Measurements from ENCODE around the gene RAD51B. TPM values are rescaled to one million over a fixed set of nuclear protein-coding genes. Genes with fewer than 3 reads are reported as not detected.
A peak's percentile ranks its signal among the peaks of the same experiment; 100 is the strongest.

Gene RAD51B
- total RNA-seq, 4 donors from 2014 or later: 14.0 to 16.4 (median 14.8) TPM

- intact Hi-C loops (cut with DNase I): no loop called here
- Histone ChIP-seq H3K27me3 (no peaks in the 10 kb centered on the region), H3K4me3 (replicated peaks in 1 of 3) (no peak overlapping the region), H3K36me3 (no peaks in the 10 kb centered on the region), H3K9me3 (no peaks in the 10 kb centered on the region), H3K4me1 (peaks cover 16 to 18% of the 10 kb centered on the region in 2 donors), H3K27ac (no peak overlapping the region)
- DNase-seq: no peak
- 95 to 98% methylated on average over 6 of the region's 6 CpGs for WGBS, 2 donors
- no peak for TF ChIP-seq CTCF (IDR thresholded peaks at IDR 0.05)
- TF ChIP-seq POLR2A (IDR thresholded peaks at IDR 0.05): no peak
Measured at GRCh38 chr14:67975470-67975869, 155.9 kb downstream of the RAD51B start.

- peak; percentile 56 to 62 for DNase-seq
- no peaks in the 10 kb centered on the region for H3K36me3 ChIP-seq
- peaks cover 16 to 18% of the 10 kb centered on the region in 2 donors for H3K4me1 ChIP-seq
- H3K27me3 ChIP-seq: no peaks in the 10 kb centered on the region
- TF ChIP-seq POLR2A (IDR thresholded peaks at IDR 0.05) (no peak), CTCF (IDR thresholded peaks at IDR 0.05) (no peak)
- no peak overlapping the region for H3K4me3 ChIP-seq (replicated peaks in 1 of 3)
- intact Hi-C loops (cut with DNase I): no loop called here
- H3K9me3 ChIP-seq: no peaks in the 10 kb centered on the region
- H3K27ac ChIP-seq: peak overlapping the region; percentile 37 to 61 (median 46)
- 20 to 31% methylated on average over 1 of the region's 1 CpG for WGBS, 2 donors
Measured at GRCh38 chr14:67977434-67978034, 158.0 kb downstream of the RAD51B start.

- TF ChIP-seq CTCF (IDR thresholded peaks at IDR 0.05) (no peak), POLR2A (IDR thresholded peaks at IDR 0.05) (no peak)
- Histone ChIP-seq H3K36me3 (no peaks in the 10 kb centered on the region), H3K27me3 (no peaks in the 10 kb centered on the region), H3K4me3 (replicated peaks in 1 of 3) (no peak overlapping the region), H3K4me1 (peaks cover 16 to 18% of the 10 kb centered on the region in 2 donors), H3K27ac (peak overlapping the region in 1 of 3 donors; percentile 37), H3K9me3 (no peaks in the 10 kb centered on the region)
- DNase-seq: no peak
- intact Hi-C loops (cut with DNase I): no loop called here
Measured at GRCh38 chr14:67978749-67979148, 159.2 kb downstream of the RAD51B start.

GRCh38 chr14:67982711-67983608 is 163.4 kb downstream of the RAD51B start:
- TF ChIP-seq POLR2A (IDR thresholded peaks at IDR 0.05) (no peak), CTCF (IDR thresholded peaks at IDR 0.05) (no peak)
- Histone ChIP-seq H3K27me3 (no peaks in the 10 kb centered on the region), H3K4me3 (replicated peaks in 1 of 3) (no peak overlapping the region), H3K27ac (no peak overlapping the region), H3K36me3 (no peaks in the 10 kb centered on the region), H3K9me3 (no peaks in the 10 kb centered on the region), H3K4me1 (peaks cover 5 to 13% of the 10 kb centered on the region in 2 donors)
- intact Hi-C loops (cut with DNase I): no loop called here
- WGBS, 2 donors: 85 to 87% methylated on average over 3 of the region's 3 CpGs
- no peak for DNase-seq

GRCh38 chr14:67984274-67984673 is 164.7 kb downstream of the RAD51B start:
- Histone ChIP-seq H3K27me3 (no peaks in the 10 kb centered on the region), H3K27ac (no peak overlapping the region), H3K36me3 (no peaks in the 10 kb centered on the region), H3K4me3 (replicated peaks in 1 of 3) (no peak overlapping the region), H3K4me1 (peaks cover 0 to under 1% of the 10 kb centered on the region in 2 donors), H3K9me3 (no peaks in the 10 kb centered on the region)
- intact Hi-C loops (cut with DNase I): no loop called here
- no peak for DNase-seq
- no peak for TF ChIP-seq POLR2A (IDR thresholded peaks at IDR 0.05)
- no peak for TF ChIP-seq CTCF (IDR thresholded peaks at IDR 0.05)

Measured in thyroid gland (tissue), 4 donors.